COLO829 (cell line): ENCODE data around the gene RAC2.
"Not testable (repeated sequence)": the region's sequence is repeated elsewhere in the genome, so short reads cannot be mapped to it uniquely, and the experiment has no call there.

Experiments used
- DNase-seq: peaks from one replicate; pipeline ENCODE4 v3.0.0; 2012; ENCODE audit warnings: low spot score

Gene RAC2

DNA sequence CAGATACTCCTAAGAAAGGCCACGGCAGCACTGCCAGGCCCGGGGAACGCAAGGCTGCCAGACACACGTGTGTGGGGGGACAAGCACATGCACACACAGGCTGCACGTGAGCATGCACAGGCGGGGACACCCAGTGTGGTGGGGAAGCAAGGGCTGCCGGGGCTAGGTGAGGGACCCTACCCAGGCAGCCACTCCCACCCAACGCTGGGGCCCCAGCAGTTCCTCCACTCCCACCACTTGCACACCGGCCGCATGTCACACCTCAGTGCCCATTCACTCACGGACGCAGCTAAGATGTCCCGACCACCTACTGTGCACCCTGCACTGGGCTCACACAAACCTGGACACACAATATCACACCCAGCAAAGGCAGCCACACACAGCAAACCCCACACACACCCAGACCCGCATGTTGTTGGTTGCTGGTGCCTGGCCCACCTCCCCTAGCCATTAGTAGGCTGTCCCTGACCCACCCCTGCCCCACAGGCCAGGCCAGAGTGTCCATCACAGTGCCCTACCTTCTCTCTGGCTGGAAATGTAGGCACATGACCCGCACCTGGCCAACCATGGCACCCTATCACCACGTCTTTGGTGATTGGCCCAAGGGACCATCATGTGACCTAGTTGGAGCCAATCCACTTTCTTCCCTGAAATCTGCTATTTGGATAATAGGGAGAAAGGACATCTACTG lies 40.6 kb downstream of the RAC2 start:
- no peak for DNase-seq

- no peak for DNase-seq
Measured at GRCh38 chr22:37202716-37203115, 41.4 kb downstream of the RAC2 start.

GRCh38 chr22:37202001-37202555 lies 42.0 kb downstream of the RAC2 start:
- no peak for DNase-seq

DNA sequence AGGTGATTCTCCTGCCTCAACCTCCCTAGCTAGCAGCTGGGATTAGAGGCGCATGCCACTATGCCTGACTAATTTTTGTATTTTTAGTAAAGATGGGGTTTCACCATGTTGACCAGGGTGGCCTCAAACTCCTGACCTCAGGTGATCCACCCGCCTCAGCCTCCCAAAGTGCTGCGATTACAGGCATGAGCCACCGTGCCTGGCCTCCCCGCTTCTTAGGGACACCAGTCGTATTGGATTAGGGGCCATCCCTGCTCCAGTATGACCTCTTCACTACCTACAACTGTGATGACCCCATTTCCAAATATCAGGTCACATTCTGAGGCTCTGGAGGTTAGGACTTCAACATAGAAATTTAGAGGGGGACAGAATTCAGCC lies 42.6 kb downstream of the RAC2 start:
- not testable (repeated sequence) for DNase-seq

- DNase-seq, result no peak
Measured at GRCh38 chr22:37199760-37200108, 44.3 kb downstream of the RAC2 start.

- DNase-seq, result peak; percentile 100
Measured at GRCh38 chr22:37199103-37199759, 44.8 kb downstream of the RAC2 start.

DNA sequence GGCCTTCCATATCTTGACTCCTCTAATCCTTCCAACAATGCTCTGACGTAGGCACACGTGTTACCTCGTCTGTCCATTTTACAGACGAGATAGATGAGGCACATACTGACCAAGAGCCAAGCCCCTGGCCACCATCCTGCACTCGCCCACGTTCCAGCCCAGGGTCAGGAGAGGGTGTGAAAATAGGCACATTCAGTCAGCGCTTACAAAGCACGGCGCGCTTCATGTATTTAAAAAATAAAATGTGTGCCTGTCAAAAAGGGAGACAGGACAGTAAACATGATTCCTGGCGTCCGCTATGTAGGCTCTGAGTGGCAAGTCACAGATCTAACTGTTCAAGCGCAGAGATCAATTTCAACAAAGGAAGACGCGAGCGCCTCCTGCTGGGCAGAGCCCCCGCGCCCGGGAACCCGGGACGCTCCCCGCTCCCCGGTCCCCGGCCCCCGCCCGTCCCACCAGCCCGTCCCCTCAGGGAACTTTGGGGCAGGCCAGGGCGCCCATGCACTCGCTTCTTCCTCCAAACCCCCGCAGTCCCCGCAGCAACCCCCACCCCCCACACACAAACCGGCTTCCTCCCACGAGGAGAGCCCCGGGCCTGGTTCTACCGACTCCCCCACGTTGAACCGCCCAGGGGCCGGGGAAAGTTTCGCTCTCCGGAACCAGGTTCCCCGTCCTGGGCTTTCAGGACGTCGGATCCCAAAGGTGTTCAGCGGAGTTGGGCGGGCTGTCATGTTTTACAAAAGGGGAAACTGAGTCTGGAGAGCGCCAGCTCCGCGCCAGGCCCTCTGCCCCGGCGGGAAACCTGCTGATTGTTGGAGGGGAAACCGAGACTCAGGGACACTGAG lies 45.6 kb downstream of the RAC2 start:
- peak; percentile 94 for DNase-seq

DNA sequence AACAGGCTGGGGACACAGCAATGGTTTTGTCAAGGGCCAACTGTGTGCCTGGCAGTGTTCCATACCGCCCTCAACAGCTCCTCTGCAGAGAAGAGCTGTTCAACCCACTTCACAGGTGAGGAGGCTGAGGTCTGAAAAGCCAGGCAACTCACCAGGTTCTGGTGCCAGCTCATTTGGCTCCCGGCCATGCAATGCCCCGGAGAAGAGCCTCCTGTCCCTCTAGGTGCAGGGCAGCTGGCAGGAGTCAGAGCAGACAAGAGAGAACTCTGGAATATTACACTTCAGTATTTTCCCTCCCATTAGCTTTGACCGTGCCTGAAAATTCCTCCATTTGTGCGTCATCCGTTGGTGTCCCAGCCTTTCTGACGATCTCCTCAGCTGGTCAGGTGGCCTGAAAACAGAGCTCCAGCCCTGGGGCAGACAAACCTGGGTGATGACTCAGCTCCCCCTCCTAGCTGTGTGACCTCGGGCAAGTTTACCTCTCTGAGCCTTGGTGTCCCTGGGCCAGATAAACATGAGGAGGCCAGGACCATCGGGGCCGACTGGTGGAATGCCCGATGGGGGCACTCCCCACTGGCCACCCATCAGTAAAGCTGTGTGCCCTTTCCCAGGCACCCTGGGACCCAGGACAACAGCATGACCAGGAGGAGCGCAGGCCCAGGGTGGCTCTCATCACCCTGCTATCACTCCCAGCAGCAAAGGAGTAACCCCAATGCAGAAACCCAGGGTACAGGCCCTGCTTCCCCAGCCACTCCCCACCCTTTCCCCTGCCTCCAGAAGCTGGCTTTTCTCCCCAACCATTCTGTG lies 46.4 kb downstream of the RAC2 start:
- DNase-seq, result no peak

- peak; percentile 80 for DNase-seq
Measured at GRCh38 chr22:37196539-37197450, 47.3 kb downstream of the RAC2 start.

- no peak for DNase-seq
Measured at GRCh38 chr22:37195921-37196320, 48.1 kb downstream of the RAC2 start.

DNA sequence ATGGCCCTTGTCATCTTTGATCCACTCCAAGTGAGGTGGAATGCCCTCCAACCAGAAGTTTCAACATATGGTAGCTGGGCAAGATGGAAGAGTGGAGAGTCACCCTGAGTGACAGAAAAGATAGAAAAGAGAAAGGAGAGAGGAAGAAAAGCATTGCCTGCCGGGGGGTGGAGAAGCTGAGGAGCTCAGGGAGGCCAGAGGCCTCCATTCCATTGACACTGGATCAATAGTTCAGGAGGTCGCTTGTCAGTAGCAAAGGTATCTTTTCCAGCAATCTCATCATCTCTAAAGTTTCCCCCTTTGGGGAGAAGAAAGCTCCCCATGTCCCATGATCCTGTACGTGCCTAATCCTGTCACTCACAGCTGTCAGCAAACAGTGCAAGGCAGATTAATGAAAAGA lies 49.3 kb downstream of the RAC2 start:
- DNase-seq, result no peak

DNA sequence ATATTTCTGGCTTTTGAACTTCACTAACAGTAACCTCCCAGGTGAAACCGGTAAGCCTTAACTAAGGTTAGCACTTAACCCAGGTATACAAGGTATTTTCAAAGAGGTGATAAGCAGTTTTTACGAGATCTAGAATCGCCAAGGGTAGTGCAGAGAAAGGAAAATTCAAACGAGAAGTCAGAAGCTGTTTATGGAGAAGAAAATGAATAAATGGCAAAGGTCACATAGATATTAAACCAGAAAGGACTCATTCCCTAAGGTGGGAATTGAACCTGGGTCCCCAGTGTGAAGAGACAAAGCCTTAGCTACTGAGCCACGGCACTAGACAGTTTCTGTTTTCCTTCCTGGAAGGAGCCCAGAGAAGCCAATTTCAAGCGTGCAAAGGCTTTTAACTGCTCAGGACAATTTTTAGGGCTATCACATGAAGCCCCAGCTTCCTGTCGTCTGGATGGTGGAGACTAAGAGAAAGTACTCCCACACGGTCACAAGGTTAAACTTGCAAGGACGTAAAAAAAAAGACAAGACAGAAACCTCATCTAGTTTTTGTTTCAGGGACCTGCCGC lies 50.4 kb downstream of the RAC2 start:
- peak; percentile 76 for DNase-seq

DNA sequence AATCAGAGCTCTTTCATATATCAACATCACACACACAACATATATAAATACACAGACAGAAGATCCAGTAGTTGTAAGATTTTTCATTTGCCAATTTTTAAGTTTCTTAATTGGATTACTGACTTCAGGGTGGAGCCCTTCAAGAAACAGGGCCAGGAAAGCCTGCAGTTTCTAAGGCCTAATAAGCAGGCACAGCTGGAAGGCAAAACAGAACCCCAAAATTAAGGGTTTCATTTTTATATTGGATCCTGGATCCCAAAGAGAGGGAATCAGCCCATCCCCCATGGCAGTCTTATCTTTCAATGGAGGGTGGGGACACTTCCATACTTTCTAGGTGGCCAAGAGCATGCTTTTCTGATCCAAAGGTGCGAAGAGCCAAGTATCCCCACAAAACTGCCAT lies 51.3 kb downstream of the RAC2 start:
- DNase-seq, result no peak

DNA sequence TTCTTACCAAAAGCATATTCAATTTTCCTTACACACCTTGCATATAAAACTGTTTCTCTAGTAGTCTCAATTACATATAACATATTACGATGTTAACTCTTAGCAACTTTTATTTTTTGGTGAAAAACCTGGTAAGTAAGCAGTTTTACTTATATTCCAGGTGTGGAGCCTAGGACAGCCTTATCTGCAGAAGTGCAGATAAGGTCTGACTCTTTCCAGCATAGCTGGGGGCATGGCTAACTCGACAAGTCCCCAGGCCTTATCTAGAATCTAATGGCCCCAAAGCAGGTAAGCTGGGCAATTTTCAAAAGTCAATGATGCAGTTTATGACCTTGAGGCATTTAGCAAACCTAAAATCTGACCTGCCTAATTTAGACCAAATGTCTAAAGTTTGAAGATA lies 51.9 kb downstream of the RAC2 start:
- no peak for DNase-seq

GRCh38 chr22:37190262-37190780 lies 53.7 kb downstream of the RAC2 start:
- no peak for DNase-seq

GRCh38 chr22:37188901-37189466 lies 55.1 kb downstream of the RAC2 start:
- no peak for DNase-seq

DNA sequence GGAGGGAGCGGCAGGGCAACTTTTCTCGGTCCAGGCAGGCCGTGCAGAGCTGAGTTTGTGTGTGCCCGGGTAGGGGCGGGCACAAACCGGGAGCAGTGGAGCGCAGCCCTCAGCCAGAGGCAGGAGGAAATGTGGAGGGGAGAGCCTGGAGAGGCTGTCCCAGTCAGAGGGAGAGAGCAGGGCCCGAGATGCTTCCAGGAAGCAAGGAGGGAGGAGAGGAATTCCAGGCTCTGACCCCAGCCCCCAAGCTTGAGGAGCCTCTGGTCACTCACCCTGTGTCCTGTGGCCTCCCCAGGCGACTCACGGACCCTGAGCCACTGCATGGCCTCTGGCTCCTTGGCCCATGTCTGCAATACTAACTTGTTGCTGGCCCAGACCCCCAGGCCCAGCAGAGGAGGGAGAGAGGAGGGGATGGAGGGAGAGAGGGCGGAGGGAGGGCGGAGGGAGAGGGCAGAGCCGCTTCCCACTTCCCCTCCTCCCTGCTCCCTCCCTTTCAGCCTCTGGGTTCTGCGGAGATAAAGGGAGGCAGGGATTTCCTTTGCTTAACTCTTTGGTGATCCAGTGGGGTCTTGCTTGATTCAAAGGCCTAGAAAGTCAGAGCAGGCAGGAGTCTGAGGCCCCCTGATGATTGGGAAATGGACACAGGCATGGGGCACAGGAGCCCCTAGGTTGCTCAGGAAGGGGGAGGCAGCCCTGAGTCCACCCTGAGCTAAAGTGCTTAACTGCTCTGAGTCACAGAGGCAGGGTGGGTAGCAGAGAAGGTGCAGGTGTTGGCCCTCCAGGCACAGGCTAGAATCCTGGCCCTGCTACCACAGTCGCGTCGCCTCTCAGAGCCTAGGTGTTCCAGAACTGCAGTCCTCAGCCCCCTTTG lies 55.9 kb downstream of the RAC2 start, which contains the start of gene C1QTNF6:
TSS of gene C1QTNF6 (minus strand) at position 357 of the 871 bp plus-strand sequence. CDS start at position 323, 34 bp downstream.
- DNase-seq, result no peak

DNA sequence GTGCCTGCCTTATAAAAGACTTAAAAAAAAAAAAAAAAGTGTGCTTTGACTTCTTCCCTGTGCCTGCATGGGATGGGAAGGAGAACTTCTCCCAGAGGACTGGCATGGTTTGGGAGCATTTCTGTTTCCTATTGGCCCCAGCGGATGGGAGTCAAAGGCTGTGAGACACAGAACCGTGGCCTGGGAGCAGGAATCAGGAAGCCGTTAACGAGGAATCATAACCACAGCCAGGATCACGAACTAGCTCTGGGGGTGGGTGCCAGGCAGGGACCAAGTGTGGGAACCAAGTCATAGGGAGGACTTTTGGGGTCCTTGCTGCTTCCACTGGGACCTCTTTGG lies 56.5 kb downstream of the RAC2 start:
- no peak for DNase-seq

GRCh38 chr22:37186997-37187522 lies 57.0 kb downstream of the RAC2 start:
- no peak for DNase-seq
